Activated effector memory CD4-positive, alpha-beta T cell treated with Interleukin-2 at 50 U/mL for 16 hours (primary cell): ENCODE results near the gene SLC35F3.
"Not testable (repeated sequence)": the region's sequence is repeated elsewhere in the genome, so short reads cannot be mapped to it uniquely, and the experiment has no call there.

Experiments
- DNase-seq: peaks from one replicate; pipeline ENCODE4 v3.0.0-alpha.2; 2020

Gene SLC35F3

DNA sequence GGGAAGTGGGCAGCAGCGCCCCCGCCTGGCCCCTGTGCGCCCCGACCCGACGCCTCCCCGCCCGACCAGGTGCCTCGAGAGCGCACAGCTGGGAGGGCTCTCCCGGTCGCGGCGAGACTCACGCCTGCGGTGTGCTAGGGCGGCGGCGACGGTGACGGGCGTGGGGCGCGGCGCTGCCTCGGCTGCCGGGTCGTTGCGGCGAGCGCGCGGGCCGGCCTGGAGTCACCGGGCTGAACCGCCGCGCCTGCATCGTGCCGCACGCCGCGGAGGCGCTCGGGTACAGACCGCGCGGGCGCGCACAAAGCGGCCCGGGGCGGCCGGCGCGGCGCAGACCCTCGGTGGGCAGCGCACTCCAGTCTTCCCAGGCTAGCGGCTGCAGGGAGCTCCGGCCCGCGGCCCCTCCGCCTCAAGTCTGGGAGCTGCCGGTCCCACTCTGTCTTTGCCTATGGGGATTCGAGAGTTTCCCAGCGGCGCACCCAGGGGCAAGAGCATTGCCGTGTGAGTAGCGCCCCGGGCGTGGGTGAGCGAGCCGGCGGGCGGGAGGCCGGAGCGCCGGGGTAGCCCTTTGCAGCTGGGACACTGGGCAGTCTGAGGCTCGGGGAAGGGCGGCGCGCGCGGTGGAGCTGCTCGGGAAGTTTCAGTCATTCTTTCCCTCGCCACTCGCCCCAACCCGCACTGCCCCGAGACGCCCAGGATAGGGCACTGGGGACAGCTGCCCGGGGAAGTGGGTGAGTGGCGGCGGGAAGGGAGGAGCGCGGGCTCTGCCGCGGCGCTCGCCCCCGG, at the start of gene SLC35F3:
Gene SLC35F3, plus strand, starts transcription at position 44 of the 783 bp plus-strand sequence.
- DNase-seq: no peak

DNA sequence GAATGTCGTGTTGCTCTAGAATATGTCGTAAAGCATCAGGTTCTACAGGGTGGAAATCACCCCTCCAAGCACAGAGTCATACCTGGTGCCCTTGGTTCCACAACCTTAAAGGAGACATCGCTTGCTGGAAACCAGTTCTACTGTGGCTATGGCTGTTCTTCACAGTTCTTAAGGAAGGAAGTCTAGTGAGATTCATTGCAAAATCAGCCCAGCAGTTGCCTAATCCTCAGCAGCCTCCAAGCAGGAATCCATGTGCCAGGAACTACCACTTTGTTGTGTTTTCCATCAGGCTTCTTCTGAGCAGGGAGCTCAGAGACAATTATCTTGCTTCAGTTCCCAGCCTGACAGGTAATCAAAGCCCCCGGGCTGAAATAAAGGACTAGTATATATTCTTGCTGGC, 45.0 kb upstream of the SLC35F3 start:
- no peak for DNase-seq

DNA sequence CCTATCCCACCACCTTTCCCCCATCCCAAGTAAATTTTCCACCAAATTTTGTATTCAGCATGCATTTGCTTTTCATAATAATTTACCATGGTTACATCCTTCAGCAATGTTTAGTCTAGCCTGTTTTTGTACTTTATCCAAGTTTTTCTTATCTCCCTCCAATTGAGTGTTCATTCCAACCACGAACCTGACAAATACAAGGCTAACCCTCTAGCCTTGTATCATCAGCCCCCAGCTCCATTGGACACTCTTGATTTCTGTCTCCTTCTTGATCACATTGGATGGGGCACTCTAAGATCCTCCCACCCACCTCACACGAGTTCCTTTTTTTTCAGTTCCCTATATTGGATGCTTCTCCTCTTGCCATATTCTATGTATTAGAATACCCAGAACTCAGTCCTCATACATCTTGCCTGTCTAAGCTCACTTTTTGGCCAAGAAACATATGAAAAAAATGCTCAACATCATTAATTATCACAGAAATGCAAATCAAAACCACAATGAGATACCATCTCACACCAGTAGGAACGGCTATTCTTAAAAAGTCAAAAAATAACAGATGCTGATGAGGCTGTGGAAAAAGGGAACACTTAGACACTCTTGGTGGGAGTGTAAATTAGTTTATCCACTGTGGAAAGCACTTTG, 40.5 kb upstream of the SLC35F3 start:
- DNase-seq: no peak

DNA sequence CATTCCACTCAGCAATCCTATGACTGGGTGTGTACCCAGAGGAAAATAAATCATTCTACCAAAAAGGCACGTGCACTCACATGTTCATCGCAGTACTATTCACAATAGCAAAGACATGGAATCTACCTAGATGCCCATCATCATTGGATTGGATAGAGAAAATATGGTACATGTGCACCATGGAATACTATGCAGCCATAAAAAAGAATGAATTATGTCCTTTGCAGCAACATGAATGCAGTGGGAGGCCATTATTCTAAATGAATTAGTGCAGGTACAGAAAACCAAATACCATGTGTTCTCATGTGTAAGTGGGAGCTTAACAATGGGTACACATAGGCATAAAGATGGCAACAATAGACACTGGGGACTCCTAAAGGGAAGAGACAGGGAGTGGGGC, 39.9 kb upstream of the SLC35F3 start:
- DNase-seq: no peak

DNA sequence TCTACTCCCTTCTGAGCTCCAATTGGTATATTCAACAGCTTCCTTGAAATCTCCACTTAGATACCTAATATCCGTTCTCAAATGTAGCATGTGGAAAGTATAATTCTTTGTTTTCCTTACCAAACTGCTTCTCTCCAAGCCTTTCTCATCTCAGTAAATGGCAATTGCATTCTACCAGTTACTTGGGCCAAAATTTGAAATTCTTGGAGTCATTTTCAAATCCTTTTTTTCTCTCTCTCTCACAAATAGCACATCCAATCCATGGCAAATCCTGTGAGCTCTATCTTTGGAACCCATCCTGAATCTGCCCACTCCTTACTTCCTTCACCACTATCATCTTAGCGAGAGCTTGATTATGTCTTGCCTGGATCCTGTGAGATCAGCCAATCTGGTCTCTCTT, 39.3 kb upstream of the SLC35F3 start:
- no peak for DNase-seq

DNA sequence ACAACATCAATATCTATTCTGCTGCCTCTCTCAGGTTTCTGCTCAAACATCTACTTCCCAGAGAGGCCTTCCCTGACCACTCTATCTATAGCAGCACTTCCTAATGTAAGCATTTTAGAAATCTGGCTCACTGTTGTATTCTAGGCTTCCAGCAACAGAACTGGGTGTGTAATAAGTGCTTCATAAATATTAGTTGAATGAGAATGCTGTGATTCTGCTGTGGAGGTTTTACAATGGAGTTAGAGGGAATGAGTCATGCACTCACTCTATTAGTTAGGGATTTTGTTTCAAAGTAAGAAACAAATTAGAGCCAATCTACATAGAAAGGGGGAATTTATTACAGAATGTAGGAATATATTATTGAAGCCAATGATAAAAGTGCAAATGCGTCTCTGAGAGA, 38.6 kb upstream of the SLC35F3 start:
- no peak for DNase-seq

DNA sequence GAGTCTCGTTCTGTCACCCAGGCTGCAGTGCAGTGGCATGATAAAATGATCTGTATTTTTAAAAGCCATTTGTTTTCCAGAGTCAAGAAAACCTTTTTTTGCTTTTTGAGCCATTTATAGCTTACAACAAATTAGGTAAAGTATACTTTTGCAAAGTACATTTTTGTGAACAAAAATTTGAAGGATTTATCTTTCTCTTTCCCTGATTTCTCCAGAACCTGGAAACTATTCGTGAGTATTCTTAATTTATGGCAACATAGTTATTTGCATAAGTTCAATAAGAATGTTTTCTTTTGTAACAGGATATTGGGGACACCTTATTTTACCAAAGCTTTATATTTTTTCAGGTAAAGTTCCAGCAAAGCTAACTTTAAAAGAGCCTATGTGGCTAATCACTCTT, 37.4 kb upstream of the SLC35F3 start:
- no peak for DNase-seq

DNA sequence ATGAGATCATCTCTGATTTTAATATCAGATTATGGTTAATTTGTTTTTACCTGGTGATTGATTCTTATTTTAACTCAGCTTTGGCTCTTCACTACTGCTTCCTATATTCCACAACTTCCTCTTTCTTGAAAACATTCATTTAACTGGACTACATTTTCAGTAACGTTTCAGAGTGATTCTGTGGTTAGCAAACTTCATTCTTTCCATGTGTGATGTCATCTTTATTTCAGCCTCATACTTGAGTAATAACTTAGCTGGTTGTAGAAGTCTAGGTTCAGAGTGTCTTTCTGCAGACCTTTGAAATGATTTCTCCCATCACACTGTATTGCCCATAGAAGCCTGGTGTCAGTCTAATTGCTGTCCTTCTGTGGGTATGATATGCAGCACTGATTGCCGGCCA, 36.0 kb upstream of the SLC35F3 start:
- no peak for DNase-seq

DNA sequence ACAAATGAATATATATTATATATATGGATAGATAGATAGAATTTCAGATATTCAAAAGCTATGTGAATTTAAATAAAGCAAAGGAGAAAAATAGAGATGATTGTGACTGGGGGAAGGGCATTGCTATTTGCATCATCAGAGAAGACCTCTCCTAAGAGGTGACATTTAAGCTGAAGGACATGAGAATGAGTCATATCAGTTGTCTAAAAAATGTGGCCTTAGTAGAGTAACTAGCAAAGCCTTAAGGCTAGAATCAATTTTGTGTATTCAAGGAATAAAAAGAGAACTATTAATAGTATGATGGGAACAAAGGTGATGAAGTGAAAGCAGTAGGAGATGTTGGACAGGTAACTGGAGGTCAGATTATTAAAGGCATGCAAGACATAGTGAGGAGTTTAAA, 34.8 kb upstream of the SLC35F3 start:
- DNase-seq: no peak

DNA sequence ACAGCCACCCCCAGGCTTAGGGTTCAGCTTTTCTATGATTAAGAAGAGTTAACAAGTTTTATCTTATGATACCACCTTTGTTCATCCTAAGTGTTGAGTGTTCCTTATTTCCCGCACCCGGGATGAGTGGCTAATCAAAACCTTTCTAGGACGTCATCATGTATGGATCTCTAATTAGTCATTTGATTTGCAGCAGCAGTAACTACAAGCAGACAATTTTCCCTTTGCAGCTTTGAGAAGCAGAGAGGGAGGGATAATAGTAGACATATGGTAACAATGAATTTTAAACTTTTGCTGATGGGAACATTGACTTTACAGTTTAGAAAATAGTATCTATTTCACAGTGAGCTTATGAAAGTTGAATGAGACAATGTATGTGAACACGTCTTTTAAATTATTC, 30.8 kb upstream of the SLC35F3 start:
- no peak for DNase-seq

DNA sequence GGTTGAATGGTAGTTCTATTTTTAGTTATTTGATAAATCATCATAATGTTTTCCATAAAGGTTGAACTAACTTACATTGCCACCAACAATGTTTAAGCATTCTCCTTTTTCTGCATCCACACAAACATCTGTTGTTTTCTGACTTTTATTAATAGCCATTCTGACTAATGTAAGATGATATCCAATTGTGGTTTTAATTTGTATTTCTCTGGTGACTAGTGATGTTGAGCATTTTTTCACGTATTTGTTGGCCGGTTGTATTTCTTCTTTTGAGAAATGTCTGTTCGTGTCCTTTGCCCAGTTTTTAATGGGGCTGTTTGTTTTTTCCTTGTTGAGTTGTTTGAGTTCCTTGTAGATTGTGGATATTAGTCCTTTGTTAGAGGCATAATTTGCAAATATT, 24.6 kb upstream of the SLC35F3 start:
- DNase-seq: no peak

DNA sequence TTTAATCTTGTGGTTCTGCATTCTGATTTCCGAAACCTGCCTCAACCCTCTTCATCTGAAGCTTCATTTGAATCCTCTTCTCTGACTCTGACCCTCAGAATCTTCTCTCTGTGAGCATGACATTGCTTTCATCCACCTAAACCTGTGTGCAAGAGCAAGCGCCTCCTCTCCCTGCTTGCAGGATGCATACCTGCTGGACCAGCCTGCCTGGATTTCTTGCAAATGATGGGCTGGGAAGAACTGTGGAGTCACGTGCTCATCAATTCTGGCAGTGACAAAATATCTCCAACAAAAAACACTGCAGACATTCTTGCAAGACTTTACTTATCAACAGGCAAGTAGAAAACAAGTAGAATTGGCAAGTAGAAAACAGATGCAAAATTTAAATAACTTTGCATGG, 20.8 kb upstream of the SLC35F3 start:
- DNase-seq: no peak

DNA sequence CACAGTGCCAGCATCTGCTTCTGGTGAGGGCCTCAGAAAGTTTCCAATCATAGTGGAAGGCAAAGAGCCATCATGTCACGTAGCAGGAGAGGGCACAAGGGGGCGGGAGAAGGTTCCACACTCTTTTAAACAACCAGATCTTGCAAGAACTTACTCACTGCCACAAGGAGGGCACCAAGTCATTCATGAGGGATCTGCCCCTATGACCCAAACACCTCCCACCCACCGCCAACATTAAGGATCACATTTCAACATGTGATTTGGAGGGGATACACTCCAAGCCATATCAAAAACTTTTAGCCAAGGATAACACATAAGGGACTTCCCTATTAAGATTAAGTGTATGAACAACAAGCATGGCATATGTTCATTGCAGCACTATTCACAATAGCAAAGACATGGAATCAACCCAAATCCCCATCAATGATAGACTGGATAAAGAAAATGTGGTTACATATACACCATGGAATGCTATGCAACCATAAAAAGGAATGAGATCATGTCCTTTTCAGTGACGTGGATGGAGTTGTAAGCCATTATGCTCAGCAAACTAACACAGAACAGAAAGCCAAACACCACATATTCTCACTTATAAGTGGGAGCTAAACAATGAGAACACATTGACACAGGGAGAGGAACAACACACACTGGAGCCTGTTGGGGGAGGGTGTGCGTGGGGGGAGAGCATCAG, 19.9 kb upstream of the SLC35F3 start:
- DNase-seq: no peak

DNA sequence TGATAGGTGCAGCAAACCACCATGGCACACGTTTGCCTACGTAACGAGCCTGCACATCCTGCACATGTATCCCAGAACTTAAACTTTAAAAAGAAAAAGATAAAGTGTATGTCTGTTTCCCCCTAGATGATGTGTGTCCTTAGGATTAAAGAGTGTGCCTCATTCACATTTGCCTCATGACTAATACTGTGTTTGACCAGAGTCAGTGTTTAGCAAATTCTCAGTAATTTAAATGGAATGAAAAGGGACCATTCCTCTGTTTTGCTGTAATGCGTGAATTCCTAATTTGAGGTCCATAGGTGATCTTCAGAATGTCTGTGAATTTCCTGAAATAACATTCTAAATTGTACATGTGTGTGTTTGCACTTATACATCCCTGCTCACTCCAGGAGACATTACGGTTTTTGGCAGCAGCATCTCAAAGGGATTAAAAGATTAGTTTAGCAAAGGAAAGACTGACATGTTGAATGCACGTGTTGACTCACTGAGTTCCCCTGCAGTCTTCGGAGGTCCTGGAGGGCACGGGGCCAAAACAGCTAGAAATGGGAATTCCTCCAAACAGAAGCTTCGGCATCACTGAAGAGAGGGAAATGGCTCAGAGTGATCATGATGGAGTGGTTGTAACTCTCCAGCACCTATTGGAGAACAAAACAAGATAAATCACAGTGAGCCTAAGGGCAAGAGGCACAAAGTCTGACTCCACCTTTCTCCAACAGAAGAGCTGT, 19.1 kb upstream of the SLC35F3 start:
- DNase-seq: no peak

DNA sequence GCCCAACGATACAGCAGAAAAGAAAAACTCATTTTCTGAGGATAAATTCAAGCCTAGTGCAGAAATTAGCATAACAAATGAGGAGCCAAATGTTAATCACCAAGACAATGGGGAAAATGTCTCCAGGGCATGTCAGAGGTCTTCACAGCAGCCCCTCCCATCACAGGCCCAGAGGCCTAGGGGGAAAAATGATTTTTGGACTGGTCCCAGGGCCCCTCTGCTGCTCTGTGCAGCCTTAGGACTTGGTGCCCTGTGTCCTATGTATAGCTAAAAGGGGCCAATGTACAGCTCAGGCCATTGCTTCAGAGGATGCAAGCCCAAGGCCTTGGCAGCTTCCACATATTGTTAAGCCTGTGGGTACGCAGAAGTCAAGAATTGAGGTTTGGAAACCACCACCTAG, 13.3 kb upstream of the SLC35F3 start:
- DNase-seq: not testable (repeated sequence)

DNA sequence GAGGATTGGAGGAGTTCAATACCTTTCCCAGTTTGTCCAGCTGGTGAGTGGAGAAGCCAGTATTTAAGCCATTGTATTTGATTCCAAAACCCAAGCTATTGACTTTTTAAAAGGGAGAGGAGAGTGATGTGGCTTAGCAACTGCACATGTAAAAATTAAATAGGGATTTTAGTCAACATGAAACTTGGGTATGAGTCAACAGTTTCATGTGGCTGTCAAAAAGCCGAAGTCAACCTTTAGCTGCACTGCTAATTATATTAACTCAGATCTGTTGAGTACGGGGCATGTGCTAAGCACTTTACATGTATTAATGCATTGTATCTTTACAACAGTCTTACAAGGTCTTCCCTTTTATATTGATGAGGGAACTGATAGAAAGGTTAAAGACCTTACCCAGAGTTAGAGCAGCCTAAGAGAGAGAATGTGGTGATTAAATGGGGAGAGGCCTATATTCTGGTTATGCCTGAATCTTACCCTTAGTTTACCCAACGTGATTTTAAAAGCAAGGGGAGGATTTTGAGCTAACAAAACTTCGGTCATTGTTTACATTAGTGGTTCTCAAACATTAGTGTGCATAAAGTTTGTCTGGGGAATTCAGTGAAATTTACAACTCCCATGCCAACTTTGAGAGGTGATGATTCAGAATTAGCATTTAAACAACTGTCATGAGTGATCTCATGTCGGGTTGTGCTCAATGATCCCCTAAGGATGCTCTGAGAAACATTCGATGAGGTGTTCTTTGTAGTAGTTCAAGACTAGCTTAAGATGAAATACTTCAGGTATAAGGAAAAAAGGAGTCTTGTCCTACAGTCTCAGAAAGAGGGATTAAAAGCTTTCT, 6.9 kb upstream of the SLC35F3 start:
- DNase-seq: no peak

DNA sequence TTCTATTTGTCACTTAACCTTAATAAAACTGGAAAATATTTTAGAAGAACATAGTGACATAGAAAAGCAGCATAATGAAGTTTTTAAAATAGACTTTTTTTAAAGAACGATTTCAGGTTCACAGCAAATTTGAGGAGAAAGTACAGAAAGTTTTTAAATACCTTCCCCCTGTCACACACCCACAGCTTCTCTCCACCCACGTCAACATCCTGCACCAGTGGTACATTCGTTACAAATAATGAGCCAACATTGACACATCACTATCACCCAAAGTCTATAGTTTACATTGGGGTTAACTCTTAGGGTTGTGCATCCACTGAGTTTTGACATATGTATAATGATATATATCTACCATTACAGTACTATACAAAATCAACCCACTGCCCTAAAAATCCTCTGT, 3.0 kb upstream of the SLC35F3 start:
- no peak for DNase-seq

DNA sequence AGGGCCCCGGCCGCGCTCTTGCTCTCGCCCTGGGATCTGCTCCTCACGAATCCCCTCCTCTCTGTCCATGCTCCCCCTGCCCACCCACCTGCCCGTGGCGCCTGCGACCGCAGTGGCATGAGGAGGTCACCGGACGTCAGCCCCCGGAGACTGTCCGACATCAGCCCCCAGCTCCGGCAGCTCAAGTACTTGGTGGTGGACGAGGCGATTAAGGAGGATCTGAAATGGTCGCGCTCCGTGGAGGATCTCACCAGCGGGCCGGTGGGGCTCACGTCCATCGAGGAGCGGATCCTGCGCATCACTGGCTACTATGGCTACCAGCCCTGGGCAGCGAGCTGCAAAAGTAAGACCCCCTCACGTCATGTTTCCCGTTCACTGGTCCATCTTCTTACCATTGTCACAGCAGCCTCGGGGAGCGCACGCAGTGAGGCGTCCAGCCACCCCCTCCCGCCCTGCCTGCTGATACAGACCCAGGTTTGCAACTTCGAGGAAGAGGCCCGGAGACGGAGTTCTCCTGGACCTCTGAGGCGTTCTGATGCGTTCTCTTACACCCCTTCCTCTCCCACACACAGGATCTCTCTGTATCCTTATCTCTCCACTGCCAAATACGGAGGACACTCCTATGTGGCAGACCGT, 1.1 kb downstream of the SLC35F3 start:
- DNase-seq: no peak

DNA sequence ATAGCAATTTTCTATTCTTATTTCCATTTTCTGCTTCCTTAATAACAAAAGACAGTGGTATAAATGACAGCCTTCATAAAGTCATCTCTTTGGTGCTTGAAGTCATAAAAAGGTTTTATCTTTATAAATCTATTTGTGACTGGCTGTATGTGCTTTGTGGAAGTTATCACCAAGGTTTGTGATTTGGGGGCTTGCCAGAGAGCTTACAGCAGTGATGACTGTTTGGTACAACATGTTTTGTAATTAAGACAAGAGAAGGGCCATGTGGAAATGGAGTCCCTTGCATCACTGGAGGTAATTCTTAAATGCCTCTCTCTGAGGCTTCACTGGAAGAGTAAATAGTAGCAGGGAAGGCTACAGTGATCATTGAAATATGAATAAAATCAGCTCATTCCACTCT, 2.7 kb downstream of the SLC35F3 start:
- no peak for DNase-seq

DNA sequence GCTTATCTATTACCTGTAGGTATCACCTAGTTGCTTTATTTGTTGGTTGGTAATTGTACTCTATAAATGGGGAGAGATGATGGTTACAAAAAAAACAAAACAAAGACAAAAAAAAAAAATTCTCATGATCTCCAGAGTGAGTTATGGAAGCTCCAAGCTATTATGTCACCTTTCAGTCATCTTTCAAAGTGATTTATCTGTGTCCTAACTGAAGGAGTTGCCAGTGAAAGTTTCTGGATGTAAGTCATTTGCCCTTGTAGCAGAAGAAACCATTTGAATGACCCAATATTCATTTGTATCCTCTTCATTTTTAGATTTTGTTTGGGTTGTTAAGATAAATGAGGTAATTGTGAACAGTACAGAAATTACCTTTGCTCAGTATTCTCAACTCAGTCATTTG, 3.6 kb downstream of the SLC35F3 start:
- DNase-seq: no peak

DNA sequence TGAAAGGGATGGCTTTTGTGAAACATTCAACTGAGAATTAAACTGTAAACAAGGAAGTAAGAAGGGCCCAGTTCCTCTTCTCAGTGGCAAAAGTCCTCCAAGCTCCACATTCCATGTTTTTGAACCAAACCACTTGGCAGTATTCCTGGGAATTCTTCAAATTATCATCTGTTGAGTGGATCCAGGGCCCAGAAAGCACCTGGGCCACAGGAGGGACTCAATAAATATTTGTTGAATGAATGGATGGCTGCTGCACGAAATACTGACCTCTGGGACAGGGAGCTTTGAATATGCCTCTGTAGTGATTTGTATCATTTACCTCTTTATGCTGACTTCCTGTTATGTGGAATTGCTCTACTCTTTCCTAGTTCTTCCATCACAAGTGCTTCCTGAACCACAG, 4.7 kb downstream of the SLC35F3 start:
- DNase-seq: no peak

DNA sequence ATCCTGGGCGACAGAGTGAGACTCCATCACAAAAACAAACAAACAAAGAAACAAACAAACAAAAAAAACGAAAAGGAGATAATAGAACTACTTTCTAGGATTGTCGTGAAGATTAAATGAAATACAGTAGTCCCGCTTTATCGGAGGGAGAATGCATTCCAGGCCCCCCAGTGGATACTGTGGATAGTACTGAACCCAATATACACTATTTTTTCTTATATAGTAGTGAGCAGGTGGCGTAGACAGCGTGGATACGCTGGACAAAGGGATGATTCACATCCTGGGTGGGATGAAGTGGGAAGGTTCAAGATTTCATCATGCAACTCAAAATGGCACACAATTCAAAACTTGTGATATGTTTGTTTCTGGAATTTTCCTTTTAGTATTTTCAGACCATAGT, 8.0 kb downstream of the SLC35F3 start:
- no peak for DNase-seq
